Adrenal gland (tissue), 5 donors: ENCODE results near the gene CREBZF.

Experiments
- POLR2A ChIP-seq, 2 donors: fragments of 450-650 bp; IDR thresholded peaks; one replicate each; pipeline ENCODE4 v1.6.1; 2017; ENCODE audit warnings: antibody characterized with exemption in 2 of 2, mild to moderate bottlenecking in 2 of 2, moderate library complexity in 1 of 2
- TF ChIP-seq, protein P1 (sequence below), 6 experiments: fragments of 450-650 bp in 4 of 6; fragments of 200-600 bp in 2 of 6; sonication (generic) in 1 of 6; IDR thresholded peaks; 1 replicate in 5 of 6; 2 replicates in 1 of 6; pipeline versions ENCODE4 v1.5.1 to v1.8.0; 2016 to 2021; ENCODE audit warnings: antibody characterized with exemption in 6 of 6, mild to moderate bottlenecking in 2 of 6, moderate library complexity in 1 of 6
- donor health status: DM: no; HTN: no; CAD: no.

DNA sequence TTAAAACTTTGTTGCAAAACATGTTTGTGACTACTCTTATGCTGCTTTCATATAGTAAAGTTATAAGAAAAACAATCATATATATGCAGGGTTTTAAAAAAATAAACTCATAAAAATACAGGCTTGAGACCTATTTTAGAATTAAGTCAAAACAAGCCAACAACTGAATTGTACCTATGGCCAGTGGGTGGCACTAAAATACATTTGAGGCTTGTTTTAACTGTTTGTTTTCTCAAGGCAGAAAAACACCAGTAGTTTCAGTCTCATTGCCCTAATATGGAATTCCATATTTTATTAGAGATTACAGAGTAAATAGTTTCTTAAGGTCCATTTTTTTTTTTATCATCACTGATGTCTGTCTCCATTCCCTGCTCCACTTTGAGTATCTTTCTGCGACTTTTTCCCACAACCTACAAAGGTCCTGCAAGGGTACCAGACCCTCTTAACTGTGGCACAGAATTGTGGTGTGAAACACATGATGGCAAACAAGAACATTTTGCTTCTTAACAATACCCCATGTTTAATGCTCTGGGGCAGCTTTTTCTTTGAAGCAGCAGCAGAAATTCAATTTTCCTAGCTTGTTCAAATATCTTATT lies 29.6 kb upstream of the CREBZF start:
- no peak for TF ChIP-seq POLR2A (IDR thresholded peaks at IDR 0.05)
- TF ChIP-seq, protein P1, sequence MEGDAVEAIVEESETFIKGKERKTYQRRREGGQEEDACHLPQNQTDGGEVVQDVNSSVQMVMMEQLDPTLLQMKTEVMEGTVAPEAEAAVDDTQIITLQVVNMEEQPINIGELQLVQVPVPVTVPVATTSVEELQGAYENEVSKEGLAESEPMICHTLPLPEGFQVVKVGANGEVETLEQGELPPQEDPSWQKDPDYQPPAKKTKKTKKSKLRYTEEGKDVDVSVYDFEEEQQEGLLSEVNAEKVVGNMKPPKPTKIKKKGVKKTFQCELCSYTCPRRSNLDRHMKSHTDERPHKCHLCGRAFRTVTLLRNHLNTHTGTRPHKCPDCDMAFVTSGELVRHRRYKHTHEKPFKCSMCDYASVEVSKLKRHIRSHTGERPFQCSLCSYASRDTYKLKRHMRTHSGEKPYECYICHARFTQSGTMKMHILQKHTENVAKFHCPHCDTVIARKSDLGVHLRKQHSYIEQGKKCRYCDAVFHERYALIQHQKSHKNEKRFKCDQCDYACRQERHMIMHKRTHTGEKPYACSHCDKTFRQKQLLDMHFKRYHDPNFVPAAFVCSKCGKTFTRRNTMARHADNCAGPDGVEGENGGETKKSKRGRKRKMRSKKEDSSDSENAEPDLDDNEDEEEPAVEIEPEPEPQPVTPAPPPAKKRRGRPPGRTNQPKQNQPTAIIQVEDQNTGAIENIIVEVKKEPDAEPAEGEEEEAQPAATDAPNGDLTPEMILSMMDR (IDR thresholded peaks at IDR 0.05) = peak; percentile 18 to 59 (median 44)
